ENCODE results near the gene ATP10A. TPM values are rescaled to one million over a fixed set of nuclear protein-coding genes. Genes with fewer than 3 reads are reported as not detected.

ATP10A gene
- polyA plus RNA-seq, 1 experiment: 3.5 TPM

GRCh38 chr15:25717127-25717456, 146.0 kb downstream of the ATP10A start:
- POLR2A ChIA-PET: no interaction called here
- no peak overlapping the region for H3K27ac ChIP-seq (ENCODE audit: low read depth, low read length)

GRCh38 chr15:25716414-25717126, 146.6 kb downstream of the ATP10A start:
- H3K9me3 ChIP-seq (ENCODE audit: control insufficient read depth, insufficient read depth, low read length): no peaks in the 10 kb centered on the region; the same call in 1 of the 2 replicates
- no peak for DNase-seq (ENCODE audit: low read depth, low spot score)
- POLR2A ChIA-PET: no interaction called here
- H3K27me3 ChIP-seq (ENCODE audit: control insufficient read depth, insufficient read depth, low read length): no peaks in the 10 kb centered on the region
- TF ChIP-seq CTCF (IDR thresholded peaks at IDR 0.05; ENCODE audit: low read depth, low read length): no peak
- no peak overlapping the region for H3K27ac ChIP-seq (ENCODE audit: low read depth, low read length)
- CTCF ChIA-PET: interaction anchor here (0.5 to 0.6 kb wide), 2 partner anchors 18 to 217 kb away, joined by 3 read pairs; no protein-coding TSS in a partner anchor
- H3K4me3 ChIP-seq (ENCODE audit: low read depth, low read length): no peak overlapping the region

More at GRCh38 chr15:25717127-25717456, 146.0 kb downstream of the ATP10A start:
- DNase-seq (ENCODE audit: low read depth, low spot score): no peak
- CTCF ChIA-PET: interaction anchor here (0.6 kb wide), 1 partner anchor 217 kb away, joined by 3 read pairs; no protein-coding TSS in a partner anchor
- H3K9me3 ChIP-seq (ENCODE audit: control insufficient read depth, insufficient read depth, low read length): no peaks in the 10 kb centered on the region; the same call in 1 of the 2 replicates
- H3K27me3 ChIP-seq (ENCODE audit: control insufficient read depth, insufficient read depth, low read length): no peaks in the 10 kb centered on the region
- no peak overlapping the region for H3K4me3 ChIP-seq (ENCODE audit: low read depth, low read length)
- TF ChIP-seq CTCF (IDR thresholded peaks at IDR 0.05; ENCODE audit: low read depth, low read length): no peak

- DNase-seq (ENCODE audit: low read depth, low spot score): no peak
- H3K4me3 ChIP-seq (ENCODE audit: low read depth, low read length): no peak overlapping the region
- no peaks in the 10 kb centered on the region; the same call in 1 of the 2 replicates for H3K9me3 ChIP-seq (ENCODE audit: control insufficient read depth, insufficient read depth, low read length)
- ChIA-PET POLR2A (no interaction called here), CTCF (interaction anchor here (0.5 kb wide), 1 partner anchor 17 kb away, joined by 3 read pairs; no protein-coding TSS in a partner anchor)
- no peak for TF ChIP-seq CTCF (IDR thresholded peaks at IDR 0.05; ENCODE audit: low read depth, low read length)
- no peak overlapping the region for H3K27ac ChIP-seq (ENCODE audit: low read depth, low read length)
- H3K27me3 ChIP-seq (ENCODE audit: control insufficient read depth, insufficient read depth, low read length): no peaks in the 10 kb centered on the region
These were observed 147.4 kb downstream of the ATP10A start for GRCh38 chr15:25715536-25716413.

- DNase-seq (ENCODE audit: low read depth, low spot score): no peak
- ChIA-PET POLR2A (no interaction called here), CTCF (no interaction called here)
- no peak for TF ChIP-seq CTCF (IDR thresholded peaks at IDR 0.05; ENCODE audit: low read depth, low read length)
- Histone ChIP-seq H3K27ac (ENCODE audit: low read depth, low read length) (no peak overlapping the region), H3K4me3 (ENCODE audit: low read depth, low read length) (no peak overlapping the region), H3K27me3 (ENCODE audit: control insufficient read depth, insufficient read depth, low read length) (no peaks in the 10 kb centered on the region), H3K9me3 (ENCODE audit: control insufficient read depth, insufficient read depth, low read length) (no peaks in the 10 kb centered on the region; the same call in 1 of the 2 replicates)
These were observed 148.6 kb downstream of the ATP10A start for GRCh38 chr15:25714538-25714840.

Data from AG04450 (cell line).